DOHH2 (cell line): Measurements from ENCODE around the gene OLFML2A.

ENCODE experiments used
- CTCF ChIP-seq: fragments of 200-600 bp; sonication (generic); IDR thresholded peaks from one replicate; pipeline ENCODE4 v1.5.1; 2014; ENCODE audit warnings: antibody characterized with exemption, mild to moderate bottlenecking, low read depth, low read length; ENCODE audit not compliant: poor library complexity, severe bottlenecking
- EZH2phosphoT487 ChIP-seq: fragments of 200-600 bp; sonication (generic); IDR thresholded peaks from 2 replicates; pipeline ENCODE4 v1.6.1; 2017; ENCODE audit warnings: borderline replicate concordance, mild to moderate bottlenecking, antibody characterized with exemption, low read length, moderate library complexity, mixed read lengths

- no peak for TF ChIP-seq CTCF
- TF ChIP-seq EZH2phosphoT487, result no peak
These were observed 27.2 kb upstream of the OLFML2A start for GRCh38 chr9:124749781-124750180.
